Lower leg skin (tissue), 4 donors: ENCODE data around the gene SART1. TPM values are rescaled to one million over a fixed set of nuclear protein-coding genes. Genes with fewer than 3 reads are reported as not detected.
A peak's percentile ranks its signal among the peaks of the same experiment; 100 is the strongest.

ENCODE experiments used
- DNase-seq, 2 donors: peaks; one replicate each; pipeline ENCODE4 v3.0.0-alpha.2; 2019; ENCODE audit warnings: low spot score in 2 of 2
- H3K4me3 ChIP-seq: fragments of 200-600 bp; sonication (generic); 2 replicates; pipeline ENCODE4 v1.5.1; 2017; ENCODE audit warnings: mild to moderate bottlenecking, low read depth; ENCODE audit not compliant: poor library complexity, severe bottlenecking
- POLR2A ChIP-seq, 2 donors: fragments of 450-650 bp; IDR thresholded peaks; one replicate each; pipeline ENCODE4 v1.6.1; 2016 to 2017; ENCODE audit warnings: antibody characterized with exemption in 2 of 2, mild to moderate bottlenecking in 1 of 2, moderate library complexity in 1 of 2
- WGBS, 2 donors: methylation state at CpG; one replicate each; pipeline ENCODE4 v1.1.5; 2018; 5-methylcytosine and 5-hydroxymethylcytosine counted together
- intact Hi-C: fragments of 100-400 bp; cut with DNase I; formaldehyde crosslinking; loops from one replicate; pipeline ENCODE4 v1.15.0; 2023; ENCODE audit warnings: low total_unique reads
- total RNA-seq, 4 donors: library from RNA; depleted of rRNA; stranded (reverse); fragments of >200 nt; gene quantifications; one replicate each; pipeline ENCODE4 v1.1.0, GENCODE V29; 2016
- TF ChIP-seq, protein P1 (sequence below), 3 donors: fragments of 450-650 bp; IDR thresholded peaks; one replicate each; pipeline ENCODE4 v1.5.1; 2016; ENCODE audit warnings: antibody characterized with exemption in 3 of 3, mild to moderate bottlenecking in 3 of 3, moderate library complexity in 2 of 3

SART1 gene
- total RNA-seq, 4 donors from 2014 or later: 35.0 to 73.5 (median 55.4) TPM

GRCh38 chr11:65920372-65920802 lies 41.1 kb upstream of the SART1 start:
- 47 to 55% methylated on average over 15 of the region's 15 CpGs for WGBS, 2 donors
- intact Hi-C loops: no loop called here
- no peak for TF ChIP-seq POLR2A (IDR thresholded peaks at IDR 0.05)
- TF ChIP-seq, protein P1, sequence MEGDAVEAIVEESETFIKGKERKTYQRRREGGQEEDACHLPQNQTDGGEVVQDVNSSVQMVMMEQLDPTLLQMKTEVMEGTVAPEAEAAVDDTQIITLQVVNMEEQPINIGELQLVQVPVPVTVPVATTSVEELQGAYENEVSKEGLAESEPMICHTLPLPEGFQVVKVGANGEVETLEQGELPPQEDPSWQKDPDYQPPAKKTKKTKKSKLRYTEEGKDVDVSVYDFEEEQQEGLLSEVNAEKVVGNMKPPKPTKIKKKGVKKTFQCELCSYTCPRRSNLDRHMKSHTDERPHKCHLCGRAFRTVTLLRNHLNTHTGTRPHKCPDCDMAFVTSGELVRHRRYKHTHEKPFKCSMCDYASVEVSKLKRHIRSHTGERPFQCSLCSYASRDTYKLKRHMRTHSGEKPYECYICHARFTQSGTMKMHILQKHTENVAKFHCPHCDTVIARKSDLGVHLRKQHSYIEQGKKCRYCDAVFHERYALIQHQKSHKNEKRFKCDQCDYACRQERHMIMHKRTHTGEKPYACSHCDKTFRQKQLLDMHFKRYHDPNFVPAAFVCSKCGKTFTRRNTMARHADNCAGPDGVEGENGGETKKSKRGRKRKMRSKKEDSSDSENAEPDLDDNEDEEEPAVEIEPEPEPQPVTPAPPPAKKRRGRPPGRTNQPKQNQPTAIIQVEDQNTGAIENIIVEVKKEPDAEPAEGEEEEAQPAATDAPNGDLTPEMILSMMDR (IDR thresholded peaks at IDR 0.05): no peak
- peak overlapping the region; percentile 80 for H3K4me3 ChIP-seq
- DNase-seq: no peak

DNA sequence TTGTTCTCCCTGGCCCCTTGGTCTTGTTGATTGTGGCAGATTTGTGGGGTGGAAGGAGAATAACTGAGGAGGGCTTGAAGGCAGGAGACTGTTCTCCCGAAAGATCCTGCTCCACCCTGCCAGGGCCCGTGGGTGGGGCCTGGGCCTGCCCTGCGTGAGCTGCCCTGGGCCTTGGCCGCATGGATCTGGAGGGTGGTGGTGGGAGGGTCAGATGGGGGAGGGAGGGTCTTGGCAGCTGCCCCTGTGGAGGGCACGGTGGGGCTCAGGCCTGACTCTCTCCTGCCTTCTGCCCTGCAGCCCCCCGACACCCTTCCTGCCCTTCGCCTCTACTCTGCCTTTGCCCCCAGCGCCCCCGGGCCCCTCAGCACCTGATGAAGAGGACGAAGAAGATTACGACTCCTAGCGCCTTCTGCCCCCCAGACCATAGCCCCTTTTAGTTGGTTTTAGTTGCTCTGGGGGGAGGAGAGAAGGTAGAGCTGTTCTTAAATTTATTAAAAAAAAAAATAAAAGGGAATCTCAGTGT lies 40.4 kb upstream of the SART1 start:
- WGBS, 2 donors: 75 to 82% methylated on average over 10 to 12 of the region's 12 CpGs
- H3K4me3 ChIP-seq: no peak overlapping the region
- TF ChIP-seq, protein P1 (IDR thresholded peaks at IDR 0.05): no peak
- intact Hi-C loops: no loop called here
- DNase-seq: no peak

- H3K4me3 ChIP-seq: no peak overlapping the region
- DNase-seq: no peak
- TF ChIP-seq, protein P1 (IDR thresholded peaks at IDR 0.05): no peak
- no peak for TF ChIP-seq POLR2A (IDR thresholded peaks at IDR 0.05)
- intact Hi-C loops: no loop called here
- 91 to 94% methylated on average over 10 of the region's 10 CpGs for WGBS, 2 donors
Measured at GRCh38 chr11:65921876-65922275, 39.7 kb upstream of the SART1 start.

- H3K4me3 ChIP-seq: no peak overlapping the region
- whole genome bisulfite sequencing, 2 donors: 47 to 51% methylated on average over 3 of the region's 3 CpGs
- no peak for DNase-seq
- intact Hi-C loops: no loop called here
- TF ChIP-seq, protein P1 (IDR thresholded peaks at IDR 0.05): no peak
- TF ChIP-seq POLR2A (IDR thresholded peaks at IDR 0.05): no peak
Measured at GRCh38 chr11:65922565-65922964, 39.0 kb upstream of the SART1 start.

GRCh38 chr11:65925397-65925796 lies 36.1 kb upstream of the SART1 start:
- H3K4me3 ChIP-seq: no peak overlapping the region
- intact Hi-C loops: no loop called here
- TF ChIP-seq POLR2A (IDR thresholded peaks at IDR 0.05): no peak
- TF ChIP-seq, protein P1 (IDR thresholded peaks at IDR 0.05): no peak
- no peak for DNase-seq
- WGBS, 2 donors: 54 to 62% methylated on average over 2 of the region's 2 CpGs

DNA sequence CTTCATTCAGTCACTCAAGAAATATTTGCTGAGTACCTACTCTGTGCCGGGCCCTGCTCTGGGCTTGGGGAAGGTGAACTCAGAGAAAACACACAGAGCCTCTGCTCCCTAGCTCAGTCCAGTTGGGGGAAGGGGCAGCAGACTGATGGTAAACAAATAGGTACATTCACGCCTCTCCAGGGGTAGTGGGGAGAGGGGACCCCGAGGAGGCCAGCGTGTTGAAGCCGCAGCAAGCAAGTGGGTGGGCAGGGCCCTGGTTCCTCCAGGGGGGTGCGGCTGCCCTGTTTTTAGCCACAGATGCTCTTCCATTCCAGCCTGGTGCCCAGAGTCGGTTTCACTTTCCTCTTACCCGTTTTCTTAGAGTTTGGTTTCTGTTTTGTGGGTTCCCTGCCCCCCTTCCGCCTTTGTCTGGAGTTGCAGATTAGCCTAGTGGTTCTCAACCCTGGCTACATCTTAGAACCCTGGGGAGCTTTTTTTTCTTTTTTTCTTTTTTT lies 33.6 kb upstream of the SART1 start:
- WGBS, 2 donors: 42 to 56% methylated on average over 9 of the region's 9 CpGs
- peak in 1 of 2 donors; percentile 80 for DNase-seq
- no peak for TF ChIP-seq POLR2A (IDR thresholded peaks at IDR 0.05)
- TF ChIP-seq, protein P1 (IDR thresholded peaks at IDR 0.05): no peak
- intact Hi-C loops: no loop called here
- H3K4me3 ChIP-seq: no peak overlapping the region
